Measurements from ENCODE around the gene TRIM28. TPM values are rescaled to one million over a fixed set of nuclear protein-coding genes. Genes with fewer than 3 reads are reported as not detected.

The TRIM28 gene
- total RNA-seq, 1 experiment from 2014 or later = 542 TPM

DNA sequence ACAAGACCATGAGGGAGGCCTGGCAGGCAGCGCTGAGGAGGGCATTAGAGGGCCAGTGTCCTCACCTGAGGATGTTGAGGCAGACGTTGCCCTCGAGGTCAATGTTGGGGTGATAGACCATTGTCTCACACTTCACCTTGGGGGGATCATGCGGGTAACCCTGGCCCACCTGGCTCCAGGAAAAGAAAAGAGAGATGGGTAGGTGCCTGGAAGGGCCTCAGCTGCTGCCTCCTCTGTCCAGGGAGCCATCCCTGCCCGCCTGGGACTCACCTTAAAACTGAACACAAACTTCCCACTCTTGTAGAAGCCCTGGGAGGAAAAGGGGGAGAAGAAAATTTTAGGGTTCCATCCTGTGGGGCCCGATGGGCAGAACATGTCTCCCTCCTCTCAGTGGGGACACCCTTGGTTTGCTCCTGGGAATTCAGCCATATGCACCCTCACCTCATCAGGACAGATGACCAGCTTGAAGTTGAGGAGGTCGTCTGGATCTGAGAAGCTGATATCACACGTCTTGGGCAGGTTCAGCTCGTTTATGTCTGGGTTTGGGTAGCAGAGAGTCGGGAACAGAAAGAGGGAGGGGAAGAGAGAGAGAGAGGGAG is 12.9 kb downstream of the TRIM28 start:
- in situ Hi-C loops (cut with HindIII; ENCODE audit: low pct_unique_long_range_greater_than_20kb, low sequenced_read_pairs) = no loop called here
- no peak for DNase-seq (ENCODE audit: low read depth)

DNA sequence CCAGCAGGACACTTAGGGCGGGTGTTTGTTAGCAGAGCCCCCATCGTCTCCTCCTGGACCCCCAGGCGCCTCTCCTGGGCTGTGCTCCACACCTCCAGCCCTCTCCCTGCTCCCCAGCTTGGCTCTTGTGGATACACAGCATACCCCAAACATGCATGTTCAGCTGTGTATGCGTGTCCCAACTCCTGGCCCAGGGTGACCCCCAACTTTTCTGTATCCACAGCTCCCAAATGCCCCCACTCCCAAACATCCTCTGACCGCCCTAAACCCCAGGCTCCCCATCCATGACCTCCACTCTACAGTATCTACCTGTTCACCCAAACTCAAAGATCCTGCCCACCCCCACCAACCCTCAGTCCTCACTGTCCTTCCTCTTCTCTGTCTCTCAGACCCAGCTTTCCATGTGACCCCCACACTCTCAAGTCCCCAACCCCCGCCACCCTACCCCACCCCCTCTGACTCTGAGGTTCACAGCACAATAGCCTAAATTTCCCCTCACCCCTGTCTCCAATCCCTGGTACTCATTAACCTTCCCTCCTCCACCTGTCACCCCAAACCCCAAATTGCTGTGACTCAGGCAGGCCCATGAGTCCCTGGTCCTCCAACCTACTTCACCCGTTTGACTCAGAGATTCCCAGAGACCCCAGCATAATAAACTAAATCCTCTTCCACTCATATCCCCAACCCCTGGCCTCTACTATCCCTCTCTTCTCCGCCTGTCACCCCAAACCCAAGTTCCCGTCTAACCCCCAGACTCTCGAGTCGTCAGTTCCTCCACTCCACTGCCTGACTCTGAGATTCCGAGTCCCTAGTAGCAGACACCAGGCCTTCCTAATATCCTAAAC is 13.6 kb downstream of the TRIM28 start:
- no peak for DNase-seq (ENCODE audit: low read depth)
- in situ Hi-C loops (cut with HindIII; ENCODE audit: low pct_unique_long_range_greater_than_20kb, low sequenced_read_pairs) = no loop called here

DNA sequence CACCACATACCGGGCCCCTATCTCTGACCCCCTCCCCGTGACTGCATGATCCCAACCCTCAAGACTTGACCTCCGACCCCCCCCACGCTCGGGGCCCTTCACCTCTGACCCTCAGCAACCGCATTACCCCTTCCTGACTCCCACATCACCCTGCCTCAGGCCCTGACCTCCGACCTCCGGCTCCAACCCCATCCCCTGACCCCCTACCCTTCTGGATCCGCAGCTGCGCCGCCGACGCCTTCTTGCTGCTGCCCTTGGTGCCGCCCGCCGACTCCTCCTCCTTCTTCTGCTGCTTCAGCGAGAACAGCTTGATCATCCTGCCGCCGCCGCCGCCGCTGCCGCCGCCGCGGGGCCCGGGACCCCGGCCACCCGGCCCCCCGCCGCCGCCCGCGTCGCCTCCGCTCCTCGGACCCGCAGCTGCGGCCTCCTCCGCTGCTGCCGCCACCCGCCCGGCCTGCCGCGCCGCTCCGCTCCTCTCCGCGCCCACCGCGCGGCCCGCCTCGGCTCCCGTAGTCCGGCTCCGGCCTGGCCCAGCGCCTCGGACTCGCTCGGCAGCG is 14.3 kb downstream of the TRIM28 start, which contains the start of gene UBE2M:
Gene UBE2M (minus strand): TSS at position 546 of the 557 bp plus-strand sequence. CDS start 230 bp downstream, at position 316.
- in situ Hi-C loops (cut with HindIII; ENCODE audit: low pct_unique_long_range_greater_than_20kb, low sequenced_read_pairs) = no loop called here
- DNase-seq (ENCODE audit: low read depth) = no peak

DNA sequence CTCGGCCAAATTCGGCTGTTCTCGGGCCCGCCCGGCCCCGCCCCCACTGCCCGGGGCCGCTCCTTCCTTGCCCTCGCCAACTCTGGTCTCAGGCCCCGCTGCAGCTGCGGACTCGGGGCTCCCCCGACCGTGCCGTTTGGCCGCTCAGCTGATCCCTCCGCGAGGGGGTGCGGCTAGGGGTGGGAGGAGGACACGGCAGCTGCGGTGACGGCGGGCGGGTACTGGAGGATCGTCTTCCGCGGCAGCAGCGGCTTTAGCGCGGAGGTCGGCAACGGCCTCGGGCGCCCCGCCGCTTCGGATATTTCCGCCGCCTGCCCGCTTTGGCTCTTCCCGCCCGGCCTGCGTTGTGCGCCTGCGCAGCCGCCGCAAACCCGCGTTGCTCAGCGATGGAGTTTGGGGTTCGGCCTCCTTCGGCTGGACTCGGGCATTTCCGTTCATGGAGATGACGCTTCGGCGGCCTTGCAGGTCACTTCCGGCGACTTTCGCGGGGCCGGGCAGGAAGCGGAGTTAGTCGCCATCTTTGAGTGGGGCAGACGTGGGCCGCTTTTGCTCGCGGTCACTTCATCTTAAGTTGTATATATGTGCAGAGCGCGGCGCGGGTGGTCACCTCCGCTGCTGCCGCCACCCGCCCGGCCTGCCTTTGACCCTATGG is 14.9 kb downstream of the TRIM28 start:
- peak; percentile 99 for DNase-seq (ENCODE audit: low read depth)
- in situ Hi-C loops (cut with HindIII; ENCODE audit: low pct_unique_long_range_greater_than_20kb, low sequenced_read_pairs) = no loop called here

DNA sequence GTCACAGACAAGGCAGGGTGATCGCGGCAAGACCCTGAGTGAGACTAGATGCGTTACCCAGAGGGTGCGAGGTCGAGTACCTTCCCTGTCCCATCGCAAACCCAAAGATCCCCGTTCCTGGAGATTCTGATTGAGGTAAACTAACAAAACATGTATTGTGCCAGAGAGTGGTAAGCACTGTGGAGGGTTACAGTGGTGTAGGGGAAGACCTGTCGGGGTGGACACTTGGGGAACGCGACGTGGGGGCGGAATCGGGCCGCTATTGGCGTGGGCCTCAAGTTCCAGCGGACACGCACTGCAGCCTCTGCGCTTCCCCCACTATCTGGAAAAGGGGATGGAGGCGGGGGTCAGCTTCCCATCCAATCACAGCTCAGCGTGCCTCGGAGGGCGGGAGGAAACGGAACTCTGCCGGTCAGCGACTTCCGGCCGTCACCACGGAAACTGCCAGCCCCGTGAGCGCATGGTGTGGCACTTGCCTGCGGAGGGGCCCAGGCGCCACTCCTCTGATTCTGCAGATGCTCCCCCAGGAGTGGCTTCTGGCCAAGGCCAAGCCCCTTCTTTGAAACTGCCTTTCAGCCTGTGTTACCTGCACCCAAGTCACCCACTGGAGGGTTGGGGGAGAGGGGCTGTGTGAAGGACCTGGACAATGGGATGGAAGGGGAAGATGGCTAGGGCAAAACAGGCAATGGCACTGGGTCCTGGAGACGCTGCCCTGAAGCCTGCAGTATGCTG is 15.6 kb downstream of the TRIM28 start:
- in situ Hi-C loops (cut with HindIII; ENCODE audit: low pct_unique_long_range_greater_than_20kb, low sequenced_read_pairs) = no loop called here
- DNase-seq (ENCODE audit: low read depth) = peak; percentile 96

DNA sequence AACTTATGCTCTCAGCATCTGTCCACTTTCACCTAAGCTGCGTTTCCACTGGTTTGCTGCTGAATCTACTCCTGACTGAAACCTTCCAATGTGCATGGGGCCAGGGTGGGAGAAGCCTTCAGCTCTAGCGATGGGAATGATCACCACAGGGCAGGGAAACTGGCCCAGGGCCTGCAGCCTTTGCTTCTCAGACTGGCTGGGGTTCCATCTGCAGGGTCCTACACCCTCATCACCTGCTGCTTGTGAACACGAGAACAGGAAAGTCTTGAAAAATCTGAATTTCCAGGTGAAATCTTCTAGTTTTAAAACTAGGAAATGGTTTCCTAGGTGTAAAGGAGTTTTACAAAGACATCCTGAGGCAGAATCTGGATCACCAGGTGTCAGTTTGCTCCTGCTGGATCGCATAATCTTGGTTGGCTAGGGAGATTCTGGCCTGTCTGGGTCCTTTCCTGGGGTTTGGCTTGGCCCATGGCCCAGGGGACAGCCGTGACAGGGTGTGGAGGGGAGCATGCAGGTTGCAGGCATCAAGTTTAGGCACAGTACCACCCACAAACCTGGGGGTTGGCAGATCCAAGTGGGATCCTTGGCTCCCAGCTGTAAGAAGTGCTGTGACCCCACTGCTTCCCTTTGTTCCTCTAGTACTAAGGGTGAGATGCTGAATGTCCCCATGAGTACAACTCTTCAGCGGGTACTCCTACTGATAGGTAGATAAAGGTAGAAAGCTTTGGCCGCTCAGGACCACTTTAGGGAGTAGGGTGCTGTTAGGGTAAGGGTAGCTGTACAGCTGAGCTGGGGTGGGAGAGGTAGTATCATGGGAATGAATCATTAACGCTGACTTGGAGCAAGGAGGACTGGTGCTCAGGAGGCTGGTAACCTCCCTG is 16.4 kb downstream of the TRIM28 start:
- in situ Hi-C loops (cut with HindIII; ENCODE audit: low pct_unique_long_range_greater_than_20kb, low sequenced_read_pairs) = no loop called here
- no peak for DNase-seq (ENCODE audit: low read depth)

DNA sequence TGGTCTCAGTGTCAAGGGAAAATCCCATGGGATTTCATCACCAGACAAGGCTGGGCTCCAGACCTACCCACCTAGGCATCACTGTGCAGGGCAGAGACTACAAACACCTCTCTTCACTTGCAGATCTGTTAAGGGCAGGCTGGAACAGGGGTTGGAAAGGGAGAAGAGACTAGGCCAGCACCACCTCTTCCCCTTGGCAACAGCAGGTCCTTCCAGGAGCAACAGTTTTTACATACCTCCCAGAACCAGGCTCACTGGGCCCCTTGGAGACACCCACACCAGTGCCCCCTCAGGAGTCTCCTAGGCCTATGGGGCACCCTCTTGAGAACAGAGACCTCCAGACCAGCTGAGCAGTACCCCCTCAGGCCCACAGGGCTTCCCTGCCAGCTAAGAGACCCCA is 17.1 kb downstream of the TRIM28 start:
- no peak for DNase-seq (ENCODE audit: low read depth)
- in situ Hi-C loops (cut with HindIII; ENCODE audit: low pct_unique_long_range_greater_than_20kb, low sequenced_read_pairs) = no loop called here

DNA sequence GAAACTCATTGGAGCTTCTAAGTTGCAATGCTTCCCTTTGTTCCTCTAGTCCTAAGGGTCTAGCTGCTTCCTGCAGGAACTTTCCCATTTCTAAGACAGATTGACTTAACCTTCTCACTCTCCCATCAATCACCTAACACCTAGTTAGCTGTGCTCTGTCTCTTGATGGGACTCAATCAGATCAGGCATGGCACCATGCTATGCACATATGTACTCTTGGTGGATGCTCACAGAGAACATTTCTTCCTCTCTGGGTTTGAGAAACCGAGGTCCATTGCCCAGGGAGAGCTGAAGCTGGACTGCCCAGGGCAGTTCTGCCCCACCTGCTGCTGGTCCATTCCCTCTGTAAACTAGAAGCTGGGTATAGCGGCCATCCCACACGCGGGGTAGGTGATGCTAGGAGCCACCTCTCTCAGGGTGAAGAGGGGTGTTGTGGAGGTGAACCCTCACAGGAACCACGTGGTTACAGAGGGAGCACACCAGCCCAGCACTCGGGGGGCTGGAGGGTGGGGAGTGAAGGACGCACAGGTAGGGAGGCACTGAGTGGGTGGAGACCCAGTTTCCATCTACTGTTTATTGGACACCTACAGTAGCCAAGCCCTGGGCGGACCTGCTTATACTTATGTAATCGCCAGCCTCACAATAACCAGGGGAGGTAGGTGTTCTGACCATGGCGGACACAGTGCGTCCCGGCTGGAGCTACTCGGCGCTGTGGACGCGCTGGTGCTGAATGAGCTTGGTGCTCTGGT is 17.7 kb downstream of the TRIM28 start:
- no peak for DNase-seq (ENCODE audit: low read depth)
- in situ Hi-C loops (cut with HindIII; ENCODE audit: low pct_unique_long_range_greater_than_20kb, low sequenced_read_pairs) = no loop called here

DNA sequence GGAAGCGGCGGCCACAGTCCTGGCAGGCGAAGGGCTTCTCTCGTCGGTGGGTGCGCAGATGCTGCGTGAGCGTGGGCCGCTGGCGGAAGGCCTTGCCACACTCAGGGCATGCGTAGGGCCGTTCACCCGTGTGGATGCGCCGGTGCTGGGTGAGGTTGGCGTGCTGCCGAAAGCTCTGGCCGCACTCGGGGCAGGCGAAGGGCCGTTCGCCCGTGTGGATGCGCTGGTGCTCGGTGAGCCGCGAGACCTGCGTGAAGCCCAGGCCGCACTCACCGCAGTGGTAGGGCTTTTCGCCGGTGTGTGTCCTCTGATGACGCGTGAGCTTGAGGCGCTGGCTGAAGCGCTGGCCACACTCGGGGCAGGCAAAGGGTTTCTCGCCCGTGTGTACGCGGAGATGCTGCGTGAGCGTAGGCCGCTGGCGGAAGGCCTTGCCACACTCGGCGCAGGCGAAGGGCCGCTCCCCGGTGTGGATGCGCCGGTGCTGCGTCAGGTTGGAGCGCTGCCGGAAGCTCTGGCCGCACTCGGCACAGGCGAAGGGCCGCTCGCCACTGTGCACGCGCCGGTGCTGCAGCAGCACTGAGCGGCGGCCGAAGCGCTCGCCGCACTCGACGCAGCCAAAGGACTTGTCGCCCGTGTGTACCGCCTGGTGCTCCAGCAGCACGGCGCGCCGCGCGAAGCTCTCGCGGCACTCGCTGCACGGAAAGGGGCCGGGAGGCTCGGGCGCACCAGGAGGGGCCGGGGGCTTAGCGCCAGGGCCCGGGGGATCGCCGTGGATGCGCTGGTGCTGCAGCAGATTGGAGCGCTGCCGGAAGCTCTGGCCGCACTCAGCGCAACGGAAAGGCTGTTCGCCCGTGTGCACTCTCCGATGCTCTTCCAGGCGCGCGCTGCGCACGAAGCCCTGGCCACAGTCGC is 18.5 kb downstream of the TRIM28 start:
- DNase-seq (ENCODE audit: low read depth) = no peak
- in situ Hi-C loops (cut with HindIII; ENCODE audit: low pct_unique_long_range_greater_than_20kb, low sequenced_read_pairs) = no loop called here

DNA sequence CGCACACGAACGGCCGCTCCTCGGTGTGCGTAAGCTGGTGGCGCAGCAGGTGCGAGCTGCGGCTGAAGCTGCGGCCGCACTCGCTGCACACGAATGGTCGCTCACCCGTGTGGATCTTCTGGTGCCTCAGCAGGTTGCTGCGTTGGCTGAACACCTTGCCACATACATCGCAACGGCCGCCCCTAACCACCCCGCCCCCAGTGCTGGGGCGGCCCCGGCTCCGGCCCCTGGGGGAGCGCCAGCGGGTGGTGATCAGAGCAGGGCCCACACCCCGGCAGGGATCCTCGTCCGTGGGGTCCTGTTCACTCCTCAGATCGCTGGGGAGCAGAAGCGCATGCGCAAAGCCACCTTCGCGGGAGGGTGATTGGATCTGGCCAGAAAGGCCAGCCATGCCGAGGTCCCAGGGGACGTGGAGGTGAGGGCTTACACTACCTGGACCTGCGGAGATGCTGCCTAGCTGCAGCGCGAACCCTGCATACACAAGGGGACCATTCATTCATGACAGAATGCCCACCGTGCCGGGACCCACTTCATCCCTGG is 19.2 kb downstream of the TRIM28 start:
- no peak for DNase-seq (ENCODE audit: low read depth)
- in situ Hi-C loops (cut with HindIII; ENCODE audit: low pct_unique_long_range_greater_than_20kb, low sequenced_read_pairs) = no loop called here

DNA sequence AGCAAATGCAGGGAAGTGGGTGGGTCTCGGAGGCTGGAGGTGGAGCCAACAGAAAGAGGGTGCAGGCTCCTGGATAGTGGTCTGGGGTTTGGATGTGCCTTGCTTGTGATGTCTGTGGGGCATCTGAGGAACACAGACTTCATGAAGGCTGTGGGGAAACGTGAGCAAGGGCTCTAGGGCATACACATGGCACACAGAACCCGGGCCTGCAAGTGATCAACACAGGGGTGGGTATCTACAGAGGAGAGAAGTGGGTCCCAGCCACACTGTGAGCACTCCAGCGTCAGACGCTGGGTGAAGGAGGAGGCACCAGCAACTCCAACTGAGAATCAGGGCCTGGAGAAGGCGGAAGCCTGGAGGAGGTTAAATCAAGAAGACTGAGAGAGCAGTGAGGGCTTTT is 20.0 kb downstream of the TRIM28 start:
- in situ Hi-C loops (cut with HindIII; ENCODE audit: low pct_unique_long_range_greater_than_20kb, low sequenced_read_pairs) = no loop called here
- DNase-seq (ENCODE audit: low read depth) = no peak

DNA sequence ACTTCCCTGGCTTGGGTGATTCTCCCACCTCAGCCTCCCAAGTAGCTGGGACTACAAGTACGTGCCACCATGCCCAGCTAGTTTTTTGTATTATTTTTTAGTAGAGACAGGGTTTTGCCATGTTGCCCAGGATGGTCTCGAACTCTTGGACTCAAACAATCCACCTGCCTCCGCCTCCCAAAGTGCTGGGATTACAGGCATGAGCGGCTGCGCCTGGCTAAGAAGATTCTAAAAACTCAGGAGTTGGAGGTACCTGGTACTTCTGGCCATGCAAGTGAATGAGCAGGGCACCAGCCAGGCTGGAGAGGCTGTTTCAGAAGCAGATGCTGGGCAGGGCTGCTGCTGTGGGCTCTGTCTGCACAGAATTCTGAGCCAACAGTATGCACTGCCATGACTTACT is 23.1 kb downstream of the TRIM28 start:
- in situ Hi-C loops (cut with HindIII; ENCODE audit: low pct_unique_long_range_greater_than_20kb, low sequenced_read_pairs) = no loop called here

DNA sequence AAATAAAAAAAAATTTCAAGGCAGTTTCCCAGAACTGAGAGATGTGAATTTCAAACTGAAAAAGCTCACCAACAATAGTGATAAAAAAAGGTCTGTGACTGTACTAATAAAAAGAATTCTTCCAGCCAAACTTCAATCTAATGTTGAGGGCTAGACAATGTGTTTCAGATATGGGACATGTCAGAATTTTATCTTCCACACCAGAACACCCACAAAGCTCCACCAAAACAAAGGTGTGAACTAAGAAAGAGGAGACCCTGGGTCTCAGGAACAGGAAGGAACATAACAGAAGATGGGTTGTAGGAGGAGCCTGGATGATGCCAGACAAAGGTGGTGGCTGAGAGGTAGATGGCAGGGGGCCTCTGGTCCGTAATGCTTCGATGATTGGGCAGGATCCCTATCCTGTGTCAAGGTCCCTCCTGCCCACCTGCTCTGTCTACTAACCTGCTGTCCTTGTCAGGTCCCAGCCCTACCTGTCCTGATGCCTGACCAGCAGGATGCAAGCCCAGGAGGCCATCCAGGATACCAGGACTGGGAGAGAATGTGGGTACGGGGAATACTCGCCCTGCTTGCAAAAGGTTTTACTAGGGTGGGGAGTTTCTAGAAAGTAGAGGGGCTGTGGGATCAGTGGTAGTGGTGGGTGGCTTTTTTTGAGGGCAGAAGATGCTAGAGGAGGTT is 24.7 kb downstream of the TRIM28 start:
- in situ Hi-C loops (cut with HindIII; ENCODE audit: low pct_unique_long_range_greater_than_20kb, low sequenced_read_pairs) = no loop called here
- no peak for DNase-seq (ENCODE audit: low read depth)

More for the DNA sequence above, 23.1 kb downstream of the TRIM28 start:
- DNase-seq (ENCODE audit: low read depth) = no peak

DNA sequence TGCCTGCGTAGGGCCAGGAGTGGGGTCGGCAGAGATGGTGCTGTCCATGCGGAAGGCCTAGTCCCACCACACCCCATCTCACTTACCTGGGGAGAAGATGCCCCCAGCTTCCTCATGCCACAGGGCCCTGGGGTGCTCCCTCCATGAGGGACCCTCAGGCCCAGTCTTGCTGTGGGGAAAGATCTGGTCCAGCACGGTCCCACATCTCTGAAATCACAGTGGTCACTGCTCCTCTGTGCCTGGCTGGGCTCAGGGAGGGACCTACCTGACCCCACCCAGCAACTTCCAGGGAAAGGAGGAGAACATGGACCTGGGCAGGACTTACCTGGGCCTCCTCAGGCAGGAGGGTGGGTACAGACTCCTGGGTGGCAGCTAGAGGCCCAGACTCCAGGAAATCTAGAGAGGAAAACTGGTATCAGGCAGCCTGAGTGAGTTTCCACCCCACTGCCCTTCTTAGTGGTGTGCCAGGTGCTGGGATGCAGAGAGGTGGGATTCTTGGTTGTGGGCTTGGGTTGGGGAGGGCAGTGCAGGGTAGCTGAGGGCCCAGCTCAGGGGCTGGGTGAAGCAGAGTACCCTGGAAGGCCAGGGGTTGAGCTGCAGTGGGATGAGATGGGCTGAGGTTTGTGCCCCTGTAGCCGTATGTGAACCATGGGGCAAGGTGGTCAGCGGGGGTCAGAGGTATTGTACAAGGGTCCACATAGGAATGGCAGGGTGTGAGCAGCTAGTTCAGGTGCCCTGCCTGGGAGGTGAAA is 25.5 kb downstream of the TRIM28 start:
- in situ Hi-C loops (cut with HindIII; ENCODE audit: low pct_unique_long_range_greater_than_20kb, low sequenced_read_pairs) = no loop called here

More for the DNA sequence above, 25.5 kb downstream of the TRIM28 start:
- no peak for DNase-seq (ENCODE audit: low read depth)

Data from Caki2 (cell line).